ENCODE results near the gene CFAP46. TPM values are rescaled to one million over a fixed set of nuclear protein-coding genes. Genes with fewer than 3 reads are reported as not detected.

The CFAP46 gene
- total and polyA plus RNA-seq, 9 of the 15 experiments (the other 6 are each of a cell fraction or from before 2014, with no cell fraction given), result not detected

DNA sequence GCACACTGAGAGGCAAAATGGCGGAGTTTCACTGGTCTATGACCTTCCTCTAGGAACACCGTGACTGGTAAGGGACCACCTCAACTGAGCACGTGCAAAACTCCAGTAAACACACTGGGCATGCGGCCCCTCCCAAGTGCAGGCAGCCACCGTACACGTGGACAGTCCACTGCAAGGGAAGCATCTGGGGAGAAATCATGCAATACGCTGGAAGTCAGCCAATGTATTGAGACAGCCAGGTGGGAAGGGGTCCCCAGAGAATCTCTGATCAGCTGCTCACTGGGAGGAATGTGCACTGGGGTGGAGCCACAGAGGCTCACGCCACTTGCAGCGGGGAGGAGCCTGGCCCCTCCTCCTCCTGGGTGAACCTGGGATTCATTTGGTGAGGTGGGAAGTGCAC, 49.3 kb downstream of the CFAP46 start:
- H3K36me3 ChIP-seq (ENCODE audit: control insufficient read depth, insufficient read depth, low read length), result no peaks in the 10 kb centered on the region
- no peaks in the 10 kb centered on the region for H4K20me1 ChIP-seq (replicated peaks; ENCODE audit: control insufficient read depth, insufficient read depth, low read length)
- ChIA-PET CTCF (ENCODE audit: low intra/inter-chr PET ratio) (interaction anchor here (1.1 kb wide), 1 partner anchor 56 kb away, joined by 4 read pairs; no protein-coding TSS in a partner anchor), POLR2A (no interaction called here)
- H3K79me2 ChIP-seq (ENCODE audit: control insufficient read depth, insufficient read depth, low read length), result no peaks in the 10 kb centered on the region
- H3K4me1 ChIP-seq (replicated peaks in 1 of 2; ENCODE audit: control insufficient read depth in 2 of 2, insufficient read depth in 2 of 2, low read length in 2 of 2), result peaks cover 0 to 4% of the 10 kb centered on the region in 2 experiments; a peak in 2 of 5 replicates
- no TSS peak for BruUV-seq (replicated peaks)
- no peak for ATAC-seq
- peaks cover 6 to 29% of the 10 kb centered on the region in 2 experiments; a peak in 4 of 5 replicates for H3K27me3 ChIP-seq (ENCODE audit: control insufficient read depth in 2 of 2, insufficient read depth in 2 of 2, low read length in 2 of 2)
- H3K4me3 ChIP-seq, result no peak overlapping the region
- in situ Hi-C loops (cut with MboI), result no loop called here
- WGBS (ENCODE audit: insufficient coverage, low coverage, missing lambda C conversion rate), result 10% methylated on average over 9 of the region's 9 CpGs
- no peaks in the 10 kb centered on the region for H3K9me3 ChIP-seq (replicated peaks; ENCODE audit: control insufficient read depth, insufficient read depth, low read depth, low read length)
- peak overlapping the region; percentile 29 for H3K4me2 ChIP-seq (ENCODE audit: insufficient read depth, low read length)
- no peaks in the 10 kb centered on the region for H3K9me1 ChIP-seq (ENCODE audit: control insufficient read depth, insufficient read depth, low read length)
- no peak overlapping the region for H3K27ac ChIP-seq (ENCODE audit: extremely low read depth, low read depth, low read length)
- DNase-seq (ENCODE audit: extremely low read depth in 1 of 4, low spot score in 3 of 4), result no peak
- FAIRE-seq, result no peak
- H2AFZ ChIP-seq (ENCODE audit: low read depth, low read length), result peak overlapping the region; percentile 55; the same call in 1 of the 2 replicates
- intact Hi-C loops (cut with micrococcal nuclease), result no loop called here
- no peak overlapping the region for H3K9ac ChIP-seq (ENCODE audit: insufficient read depth in 1 of 2, low read depth in 2 of 2, low read length in 2 of 2)
- TF ChIP-seq, protein P1, sequence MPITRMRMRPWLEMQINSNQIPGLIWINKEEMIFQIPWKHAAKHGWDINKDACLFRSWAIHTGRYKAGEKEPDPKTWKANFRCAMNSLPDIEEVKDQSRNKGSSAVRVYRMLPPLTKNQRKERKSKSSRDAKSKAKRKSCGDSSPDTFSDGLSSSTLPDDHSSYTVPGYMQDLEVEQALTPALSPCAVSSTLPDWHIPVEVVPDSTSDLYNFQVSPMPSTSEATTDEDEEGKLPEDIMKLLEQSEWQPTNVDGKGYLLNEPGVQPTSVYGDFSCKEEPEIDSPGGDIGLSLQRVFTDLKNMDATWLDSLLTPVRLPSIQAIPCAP (CRISPR knock-in tag; IDR thresholded peaks at IDR 0.05; ENCODE audit: borderline replicate concordance), result no peak
- TF ChIP-seq RBBP5 (IDR thresholded peaks at IDR 0.05; ENCODE audit: borderline replicate concordance, insufficient read depth, low read length, poor library complexity, severe bottlenecking) (no peak), GTF2F1 (IDR thresholded peaks at IDR 0.05; ENCODE audit: low read depth, low read length) (no peak), CBX1 (IDR thresholded peaks at IDR 0.05; ENCODE audit: low read depth) (no peak), BCL6 (CRISPR knock-in tag; IDR thresholded peaks at IDR 0.05) (no peak), MGA (IDR thresholded peaks at IDR 0.05) (peak; percentile 54), SAFB2 (IDR thresholded peaks at IDR 0.05; ENCODE audit: borderline replicate concordance, low read depth, low read length, severe bottlenecking) (no peak), RFX7 (CRISPR knock-in tag; IDR thresholded peaks at IDR 0.05) (no peak), ZC3H4 (CRISPR knock-in tag; IDR thresholded peaks at IDR 0.05; ENCODE audit: borderline replicate concordance) (no peak)
